Hematopoietic multipotent progenitor cell treated with erythropoietin and hydrocortisone succinate and interleukin-3 and kit ligand, for 8 days (in vitro differentiated cells): Measurements from ENCODE around the gene HAUS8.
"Not testable (repeated sequence)": the region's sequence is repeated elsewhere in the genome, so short reads cannot be mapped to it uniquely, and the experiment has no call there.

ENCODE experiments used
- DNase-seq: peaks from one replicate; pipeline ENCODE4 v3.0.0-alpha.2; 2015

Gene HAUS8

DNA sequence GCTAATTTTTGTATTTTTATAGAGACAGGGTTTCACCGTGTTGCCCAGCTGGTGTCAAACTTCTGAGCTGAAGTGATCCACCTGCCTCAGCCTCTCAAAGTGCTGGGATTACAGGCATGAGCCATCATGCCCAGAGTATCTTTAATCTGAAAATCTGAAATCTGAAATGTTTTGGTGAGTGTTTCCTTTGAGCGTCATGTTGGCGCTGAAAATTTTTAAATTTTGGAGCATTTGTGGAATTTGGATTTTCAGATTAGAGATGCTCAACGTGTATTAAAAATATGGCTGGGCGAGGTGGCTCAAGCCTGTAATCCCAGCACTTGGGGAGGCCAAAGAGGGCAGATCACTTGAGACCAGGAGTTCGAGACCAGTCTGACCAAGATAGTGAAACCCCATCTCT is 43.5 kb downstream of the HAUS8 start:
- no peak for DNase-seq

DNA sequence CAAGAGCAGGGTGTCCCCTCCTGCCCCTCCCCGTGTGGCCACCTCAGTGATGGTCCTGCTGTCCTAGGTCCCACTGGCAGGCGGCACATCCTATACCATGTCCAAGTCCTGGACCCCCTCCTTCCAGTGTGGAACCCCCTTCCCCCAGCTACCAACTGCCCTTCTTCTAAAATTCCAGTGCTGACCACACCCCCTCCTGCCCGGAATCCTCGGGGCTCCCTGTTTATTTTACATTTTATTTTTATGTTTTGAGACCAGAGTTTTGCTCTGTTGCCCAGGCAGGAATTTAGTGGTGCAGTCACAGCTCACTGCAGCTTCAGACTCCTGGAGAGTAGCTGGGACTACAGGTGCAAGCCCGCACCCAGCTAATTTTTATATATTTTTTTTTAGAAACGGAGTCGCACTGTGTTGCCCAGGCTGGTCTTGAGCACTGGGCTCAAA is 47.7 kb downstream of the HAUS8 start:
- DNase-seq = no peak

- DNase-seq = no peak
Observed at GRCh38 chr19:17026706-17027534, 48.3 kb downstream of the HAUS8 start, which contains the start of gene CPAMD8. CPAMD8 (minus strand) TSS chr19:17026810; CDS start chr19:17026642, 168 bp downstream.

DNA sequence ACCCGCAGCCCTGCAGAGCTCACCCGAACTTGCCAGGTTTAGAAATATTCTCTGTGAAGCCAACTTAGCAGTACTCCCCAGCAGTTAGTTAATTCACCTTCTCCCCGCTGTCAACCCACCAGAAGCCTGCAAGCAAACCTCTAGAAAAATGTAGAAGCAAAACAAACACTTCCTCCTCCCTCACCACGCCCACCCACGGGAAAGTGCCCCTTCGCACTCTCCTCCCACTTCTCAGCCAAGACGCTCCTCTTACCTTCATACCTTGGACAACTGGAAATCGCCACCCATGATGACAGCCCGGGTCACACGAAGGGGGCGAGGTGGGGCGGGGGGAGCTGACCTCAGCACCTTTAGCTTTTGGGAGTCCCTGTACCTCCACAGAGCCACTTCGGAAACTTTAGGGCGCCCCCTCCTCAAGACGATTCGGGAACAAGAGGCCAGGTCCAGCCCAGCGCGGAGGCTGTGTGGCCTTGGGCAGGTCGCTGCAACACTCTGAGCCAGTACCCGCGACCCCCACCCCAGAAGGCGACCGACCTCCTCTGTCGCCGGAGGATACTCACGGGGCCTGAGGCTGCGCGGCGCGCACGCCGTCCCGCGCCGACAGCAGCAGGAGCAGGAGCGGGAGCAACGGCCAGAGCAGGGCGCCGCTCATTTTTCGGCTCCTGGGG is 49.1 kb downstream of the HAUS8 start:
- no peak for DNase-seq

- DNase-seq = no peak
Observed at GRCh38 chr19:17025361-17025760, 49.9 kb downstream of the HAUS8 start.

- not testable (repeated sequence) for DNase-seq
Observed at GRCh38 chr19:17024941-17025340, 50.3 kb downstream of the HAUS8 start.

GRCh38 chr19:17023805-17024204 is 51.4 kb downstream of the HAUS8 start:
- no peak for DNase-seq

DNA sequence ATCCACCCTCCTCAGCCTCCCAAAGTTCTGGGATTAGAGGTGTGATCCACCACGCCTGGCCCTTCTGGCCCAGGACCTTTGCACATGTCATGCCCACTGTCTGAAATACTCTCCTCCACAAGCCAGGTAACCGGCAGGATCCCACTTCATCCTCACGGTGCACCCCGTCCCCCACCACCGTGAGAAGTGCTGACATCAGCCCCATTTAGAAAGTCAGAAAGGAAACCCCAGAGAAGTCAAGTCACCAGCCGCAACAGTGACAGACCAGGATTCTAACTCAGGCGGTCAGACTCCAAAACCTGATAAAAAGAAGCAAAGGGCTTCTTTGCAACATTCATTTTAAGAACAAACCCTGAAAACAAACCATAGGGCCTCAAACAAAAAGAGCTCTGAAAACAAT is 52.5 kb downstream of the HAUS8 start:
- DNase-seq = no peak

GRCh38 chr19:17021793-17022590 is 53.3 kb downstream of the HAUS8 start:
- no peak for DNase-seq

DNA sequence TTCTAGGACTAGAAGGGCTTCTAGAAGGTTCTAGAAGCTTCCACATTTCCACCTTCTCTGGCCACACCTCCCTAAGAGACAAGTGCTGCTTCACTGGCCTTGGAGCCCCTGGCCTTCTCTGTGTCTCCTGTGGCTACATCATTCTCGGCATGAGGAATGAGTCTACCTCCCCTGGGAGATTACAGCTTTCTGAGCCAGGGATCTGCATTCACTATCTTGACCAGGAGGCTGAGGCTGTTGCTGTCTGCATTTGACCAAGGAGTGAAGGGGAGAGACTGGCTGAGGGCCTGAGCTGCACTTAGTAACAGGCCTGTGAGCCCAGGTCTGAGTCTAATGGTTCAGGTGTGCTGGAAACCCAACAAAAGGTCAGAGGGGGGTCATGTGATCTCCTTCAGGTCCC is 53.9 kb downstream of the HAUS8 start:
- no peak for DNase-seq

DNA sequence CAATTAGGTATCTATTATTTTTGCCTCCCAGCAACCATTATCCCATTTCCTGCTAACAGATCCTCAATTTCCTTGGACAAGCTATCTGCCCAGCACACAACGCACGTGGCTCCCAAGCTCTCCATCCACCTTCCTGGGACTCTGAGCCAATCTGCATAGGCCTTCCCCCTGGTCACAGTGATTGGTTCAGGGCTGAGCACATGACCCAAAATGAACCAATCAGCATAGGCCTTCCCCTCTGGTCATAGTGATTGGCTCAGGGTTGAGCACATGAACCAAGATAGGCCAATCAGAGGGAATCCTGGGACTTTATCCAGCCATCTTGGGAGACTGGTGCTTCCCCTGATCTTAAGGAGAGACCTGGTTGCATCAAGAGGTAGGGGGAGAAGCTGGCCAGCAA is 54.4 kb downstream of the HAUS8 start:
- peak; percentile 27 for DNase-seq

DNA sequence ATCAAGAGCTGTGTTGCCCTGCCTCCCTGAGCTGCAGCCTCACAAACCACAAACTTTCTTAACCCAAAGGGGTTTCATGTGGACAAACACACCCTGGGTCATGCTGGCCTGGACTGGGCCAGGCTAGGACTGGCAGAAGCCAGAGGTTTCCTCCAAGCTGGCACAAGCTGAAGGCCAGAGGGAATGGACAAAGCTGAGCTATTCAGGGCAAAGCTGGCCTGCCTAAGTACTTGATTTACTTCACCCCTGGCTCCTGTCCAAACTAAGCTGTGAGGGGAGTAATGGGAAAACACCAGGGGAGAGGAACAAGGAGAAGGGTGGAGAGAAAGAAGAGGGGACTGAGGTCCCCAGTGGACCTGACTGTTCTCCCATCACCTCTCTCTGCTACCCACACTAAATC is 54.9 kb downstream of the HAUS8 start:
- no peak for DNase-seq

DNA sequence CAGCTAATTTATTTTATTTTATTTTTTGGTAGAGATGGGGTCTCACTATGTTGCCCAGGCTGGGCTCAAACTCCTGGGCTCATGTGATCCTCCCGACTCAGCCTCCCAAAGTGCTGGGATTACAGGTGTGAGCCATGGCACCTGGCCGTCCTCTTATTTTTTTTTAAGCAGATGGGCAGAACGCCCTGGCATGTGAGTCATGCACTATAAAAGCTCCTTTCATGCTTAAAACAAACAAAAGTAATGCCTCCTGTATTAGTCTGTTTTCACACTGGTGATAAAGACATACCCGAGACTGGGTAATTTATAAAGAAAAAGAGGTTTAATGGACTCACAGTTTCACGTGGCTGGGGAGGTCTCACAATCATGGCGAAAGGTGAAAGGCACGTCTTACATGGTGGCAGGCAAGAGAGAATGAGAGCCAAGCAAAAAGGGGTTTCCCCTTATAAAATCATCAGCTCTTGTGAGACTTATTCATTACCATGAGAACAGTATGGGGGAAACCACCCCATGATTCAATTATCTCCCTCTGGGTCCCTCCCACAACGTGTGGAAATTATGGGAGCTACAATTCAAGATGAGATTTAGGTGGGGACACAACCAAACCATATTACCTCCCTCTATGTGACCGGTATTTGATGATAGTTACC is 60.9 kb downstream of the HAUS8 start:
- not testable (repeated sequence) for DNase-seq

DNA sequence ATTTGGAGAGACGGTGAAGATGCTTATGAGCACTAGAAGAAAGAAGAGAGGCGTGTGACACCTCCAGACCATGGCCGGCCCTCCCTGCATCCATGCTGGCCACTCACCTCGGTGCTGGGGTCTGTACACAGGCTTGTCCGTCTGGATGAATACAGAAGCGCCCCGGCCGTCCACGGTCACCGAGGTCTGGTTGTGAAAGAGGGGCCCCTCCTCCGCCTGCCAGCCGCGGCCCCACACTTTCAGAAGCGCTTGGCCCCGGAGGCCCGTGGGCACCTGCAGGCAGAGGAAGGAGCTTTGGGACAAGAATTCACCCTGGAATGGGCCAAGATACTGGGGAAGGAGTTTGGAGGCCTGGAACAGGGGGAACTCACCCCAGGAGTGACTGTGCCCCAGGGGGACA is 63.8 kb downstream of the HAUS8 start:
- no peak for DNase-seq

- DNase-seq = no peak
Observed at GRCh38 chr19:17006579-17006978, 68.7 kb downstream of the HAUS8 start.

GRCh38 chr19:17005000-17005399 is 70.3 kb downstream of the HAUS8 start:
- DNase-seq = no peak

DNA sequence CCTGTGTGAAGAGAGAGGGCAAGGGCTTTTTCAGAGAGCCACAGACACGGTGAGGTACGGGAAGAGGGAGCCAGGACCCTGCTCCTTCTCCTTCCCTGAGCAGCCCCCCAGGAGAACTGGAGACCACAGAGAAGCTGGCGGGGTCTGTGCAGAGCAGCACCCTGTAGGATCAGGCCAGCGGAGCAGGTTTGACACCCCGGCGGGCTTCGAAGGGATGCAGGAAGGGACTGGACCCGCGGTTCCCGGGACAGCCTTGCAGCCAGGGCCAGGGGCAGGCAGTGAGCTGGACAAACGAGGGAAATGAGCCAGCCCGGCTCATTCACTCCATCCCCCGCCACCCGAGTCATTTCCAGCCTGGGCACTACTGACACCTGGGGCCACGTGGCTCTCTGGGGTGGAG is 70.9 kb downstream of the HAUS8 start:
- no peak for DNase-seq

DNA sequence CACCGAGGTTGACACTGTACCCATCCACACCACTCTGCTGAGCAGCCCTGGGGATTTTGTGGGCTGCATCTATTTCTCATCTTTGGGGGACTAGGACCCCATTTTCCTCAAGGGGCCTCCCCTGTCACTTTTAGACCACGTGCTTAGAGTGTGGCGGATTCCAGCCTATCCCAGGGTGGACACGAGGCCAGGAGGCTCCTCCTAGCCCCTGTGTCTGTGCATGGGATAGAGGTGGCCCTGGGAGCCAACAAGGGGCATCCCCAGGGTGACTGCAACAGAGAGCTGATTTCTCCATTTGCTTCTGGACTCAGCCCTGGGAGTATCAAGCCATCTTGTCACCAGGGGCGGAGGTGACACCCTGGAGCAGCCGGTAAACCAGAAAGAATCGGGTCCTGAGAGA is 72.8 kb downstream of the HAUS8 start:
- DNase-seq = no peak

GRCh38 chr19:17001603-17002183 is 73.6 kb downstream of the HAUS8 start:
- no peak for DNase-seq
